Measurements from ENCODE around the gene RRM2.

RRM2 gene

GRCh38 chr2:10122500-10123280 lies at the start of gene RRM2:
Gene RRM2 (plus strand): TSS chr2:10122739. CDS start chr2:10122799, 60 bp downstream.
- DNase-seq, result peak; percentile 70 to 83 (median 78)

- DNase-seq, result no peak
Observed at GRCh38 chr2:10073706-10074105, 48.8 kb upstream of the RRM2 start.

- no peak for DNase-seq
Observed at GRCh38 chr2:10075101-10075500, 47.4 kb upstream of the RRM2 start.

- DNase-seq, result no peak
Observed at GRCh38 chr2:10075571-10076209, 46.8 kb upstream of the RRM2 start.

- DNase-seq, result no peak
Observed at GRCh38 chr2:10076511-10076910, 46.0 kb upstream of the RRM2 start.

- no peak for DNase-seq
Observed at GRCh38 chr2:10076988-10077527, 45.5 kb upstream of the RRM2 start.

- DNase-seq, result no peak
Observed at GRCh38 chr2:10078001-10078400, 44.5 kb upstream of the RRM2 start.

- DNase-seq, result no peak
Observed at GRCh38 chr2:10078704-10079265, 43.8 kb upstream of the RRM2 start.

GRCh38 chr2:10079266-10079869 lies 43.2 kb upstream of the RRM2 start:
- no peak for DNase-seq

GRCh38 chr2:10079870-10080535 lies 42.5 kb upstream of the RRM2 start, which contains the start of gene CYS1:
Gene CYS1 (minus strand): TSS chr2:10080411. CDS start chr2:10080223, 188 bp downstream.
- no peak for DNase-seq

GRCh38 chr2:10080536-10081304 lies 41.8 kb upstream of the RRM2 start:
- no peak for DNase-seq

GRCh38 chr2:10083046-10083445 lies 39.5 kb upstream of the RRM2 start:
- DNase-seq, result no peak

GRCh38 chr2:10083692-10084211 lies 38.8 kb upstream of the RRM2 start:
- no peak for DNase-seq

- DNase-seq, result no peak
Observed at GRCh38 chr2:10084223-10084865, 38.2 kb upstream of the RRM2 start.

GRCh38 chr2:10085043-10085667 lies 37.4 kb upstream of the RRM2 start:
- DNase-seq, result no peak

GRCh38 chr2:10085668-10086059 lies 36.9 kb upstream of the RRM2 start:
- DNase-seq, result no peak

GRCh38 chr2:10086950-10087349 lies 35.6 kb upstream of the RRM2 start:
- DNase-seq, result no peak

GRCh38 chr2:10087360-10087759 lies 35.2 kb upstream of the RRM2 start:
- DNase-seq, result no peak

- DNase-seq, result no peak
Observed at GRCh38 chr2:10089565-10090190, 32.9 kb upstream of the RRM2 start.
